HG03097 (cell line): ENCODE data around the gene PARG.
"Not testable (repeated sequence)": the region's sequence is repeated elsewhere in the genome, so short reads cannot be mapped to it uniquely, and the experiment has no call there.

Experiments
- ATAC-seq: cut with Tn5 transposase; IDR thresholded peaks from one replicate; pipeline ENCODE4 v1.9.1; 2021; ENCODE audit not compliant: unreplicated experiment, low FRiP score

PARG gene

DNA sequence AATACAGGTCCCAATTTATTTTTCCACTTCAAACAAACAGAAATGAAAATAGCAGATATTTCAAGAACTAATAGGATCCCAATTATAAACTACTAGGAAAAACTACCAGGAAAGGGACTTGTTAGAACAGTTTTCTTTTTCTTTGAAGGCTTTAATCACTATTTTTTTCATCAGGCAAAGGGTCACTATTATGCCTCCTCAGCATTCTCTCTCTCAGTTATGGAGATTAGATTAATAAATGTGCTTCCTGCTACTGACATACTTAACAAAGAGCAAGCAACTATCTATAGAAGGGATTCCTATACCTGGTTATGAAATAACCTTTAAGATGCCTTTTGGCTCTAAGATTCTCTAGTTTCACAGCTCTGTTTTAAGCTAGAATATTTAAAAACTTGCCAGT lies 108.7 kb downstream of the PARG start:
- no peak for ATAC-seq

DNA sequence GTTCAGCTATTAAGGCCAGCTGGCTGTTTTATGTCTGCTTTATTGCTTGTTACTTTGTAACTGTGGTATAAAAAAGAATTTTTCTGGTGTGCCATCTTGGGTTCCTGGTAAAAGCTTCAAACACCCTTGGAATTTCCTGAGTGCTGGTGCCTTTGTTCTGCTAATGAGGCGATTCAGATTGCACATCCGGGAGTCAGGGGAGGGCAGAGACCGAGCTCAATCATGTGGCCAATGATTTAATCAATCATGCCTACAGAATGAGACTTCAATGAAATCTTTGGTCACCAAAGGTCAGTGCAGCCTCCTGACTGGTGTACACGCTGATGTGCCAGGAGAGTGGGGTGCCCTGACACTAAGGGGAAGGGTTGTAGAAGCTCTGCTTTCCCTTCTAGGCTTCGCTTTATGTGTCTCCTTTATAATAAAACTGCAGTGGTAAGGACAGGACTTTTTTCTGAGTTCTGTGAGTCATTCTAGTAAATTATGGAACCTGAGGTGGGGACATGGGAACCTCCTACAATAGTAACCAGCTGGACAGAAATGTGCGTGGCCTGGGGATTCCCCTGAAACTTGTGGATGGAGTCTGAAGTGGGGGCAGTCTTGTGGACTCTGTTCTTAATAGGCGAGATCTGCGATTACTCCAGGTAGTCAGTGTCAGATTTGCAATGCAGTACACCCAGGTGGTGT lies 110.3 kb downstream of the PARG start:
- ATAC-seq = no peak

- no peak for ATAC-seq
These were observed 111.0 kb downstream of the PARG start for GRCh38 chr10:49830846-49831245.

DNA sequence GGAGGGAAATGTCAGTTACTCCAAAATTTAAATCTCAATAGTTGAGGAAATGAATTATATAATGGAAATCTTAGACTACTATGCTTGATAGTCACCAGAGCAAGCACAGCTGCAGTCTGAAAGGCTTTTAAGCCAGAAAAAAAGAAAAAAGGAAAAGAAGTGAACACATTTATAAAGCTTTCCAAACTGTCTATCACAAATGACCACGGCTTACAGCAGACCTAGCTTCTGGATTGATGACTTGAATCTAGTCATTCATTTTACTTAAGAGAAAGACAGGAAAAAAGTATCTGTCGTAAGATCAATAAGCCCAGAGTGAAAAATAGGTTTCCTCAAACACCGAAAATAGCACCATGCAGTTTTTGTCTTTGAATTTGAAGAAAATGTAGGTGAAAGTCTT lies 111.8 kb downstream of the PARG start:
- no peak for ATAC-seq

DNA sequence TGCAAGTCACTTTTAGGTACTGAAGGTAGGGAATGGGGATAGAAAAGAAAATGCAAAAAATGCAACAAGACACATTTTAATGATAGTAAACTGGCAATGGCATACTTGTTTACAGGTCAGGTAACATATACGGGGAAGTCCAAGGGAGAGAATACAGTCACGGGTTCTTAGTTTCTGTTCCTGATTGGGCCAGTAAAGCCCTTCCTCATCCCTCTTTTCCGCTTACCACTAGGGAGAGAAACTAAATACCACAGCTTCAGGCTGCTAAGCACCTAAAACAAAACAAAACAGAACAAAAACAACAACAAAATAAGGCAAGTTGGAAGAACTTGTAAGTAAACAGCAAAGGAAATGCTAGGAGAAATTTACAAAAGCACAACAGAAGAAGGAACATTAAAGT lies 114.5 kb downstream of the PARG start:
- no peak for ATAC-seq

DNA sequence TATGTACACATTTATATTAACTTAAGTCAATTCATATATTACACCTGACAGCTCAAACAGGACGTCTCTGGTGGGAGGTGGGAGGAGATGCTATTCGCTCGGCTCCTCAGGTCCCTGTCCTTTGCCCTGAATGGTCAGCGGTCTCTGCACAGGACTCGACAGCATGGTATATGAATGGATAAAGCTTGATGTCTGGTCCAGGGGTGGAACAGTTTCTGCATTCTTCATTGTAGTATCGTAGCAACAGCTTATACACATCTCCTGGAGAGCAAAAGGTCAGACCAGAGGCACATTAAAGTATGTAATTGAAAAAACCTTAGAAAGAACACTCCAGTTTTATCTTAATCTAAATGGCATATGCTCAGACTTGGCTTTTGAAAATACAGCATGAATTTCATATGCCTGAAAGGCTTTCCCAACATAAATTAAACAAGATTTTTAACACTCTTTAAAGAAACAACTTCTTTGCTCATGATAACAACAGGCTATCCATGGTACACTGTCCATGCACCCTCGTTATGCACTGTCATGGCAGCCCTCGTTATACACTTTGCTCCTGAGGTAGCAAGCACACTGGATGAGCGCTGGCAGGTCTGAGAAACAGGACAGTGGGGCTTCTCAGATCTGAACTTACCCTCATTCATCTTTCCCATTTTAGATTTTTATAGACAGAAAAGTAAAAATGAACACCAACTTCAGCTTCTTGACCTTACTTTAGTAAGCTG lies 122.4 kb downstream of the PARG start:
- ATAC-seq = no peak

GRCh38 chr10:49817845-49818244 lies 124.0 kb downstream of the PARG start:
- no peak for ATAC-seq

DNA sequence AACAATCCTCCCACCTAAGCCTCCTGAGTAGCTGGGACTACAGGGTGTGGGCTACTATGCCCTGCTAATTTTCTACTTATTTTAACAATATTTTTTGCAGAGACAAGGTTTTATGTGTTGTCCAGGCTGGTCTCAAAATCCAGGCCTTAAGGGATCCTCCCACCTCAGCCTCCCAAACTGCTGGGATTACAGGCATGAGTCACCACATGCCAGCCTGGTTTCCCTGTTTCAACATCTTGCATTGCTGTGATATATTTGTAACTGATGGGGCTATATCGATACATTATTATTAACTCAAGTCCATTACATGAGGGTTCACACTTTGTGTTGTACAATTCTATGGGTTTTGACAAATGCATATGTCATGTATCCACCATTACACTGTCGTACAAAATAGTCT lies 137.8 kb downstream of the PARG start:
- no peak for ATAC-seq

DNA sequence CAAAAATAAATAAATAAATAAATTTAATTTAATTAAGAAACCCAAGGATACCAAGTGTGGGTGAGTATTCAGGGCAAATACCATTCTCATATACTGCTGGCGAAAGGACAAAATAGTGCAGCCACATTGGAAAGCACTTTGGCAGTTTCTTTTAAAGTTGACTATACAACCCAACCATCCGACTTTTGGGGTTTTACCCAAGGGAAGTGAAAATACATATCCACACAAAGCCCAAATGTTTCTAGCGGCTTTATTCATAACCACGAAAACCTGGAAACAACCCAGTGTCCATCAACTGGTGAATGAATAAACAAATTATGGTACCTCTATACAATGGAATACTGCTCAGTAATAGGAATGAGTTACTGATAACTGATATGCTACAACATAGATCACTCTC lies 143.6 kb downstream of the PARG start:
- no peak for ATAC-seq

GRCh38 chr10:49791100-49791499 lies 150.7 kb downstream of the PARG start:
- no peak for ATAC-seq

DNA sequence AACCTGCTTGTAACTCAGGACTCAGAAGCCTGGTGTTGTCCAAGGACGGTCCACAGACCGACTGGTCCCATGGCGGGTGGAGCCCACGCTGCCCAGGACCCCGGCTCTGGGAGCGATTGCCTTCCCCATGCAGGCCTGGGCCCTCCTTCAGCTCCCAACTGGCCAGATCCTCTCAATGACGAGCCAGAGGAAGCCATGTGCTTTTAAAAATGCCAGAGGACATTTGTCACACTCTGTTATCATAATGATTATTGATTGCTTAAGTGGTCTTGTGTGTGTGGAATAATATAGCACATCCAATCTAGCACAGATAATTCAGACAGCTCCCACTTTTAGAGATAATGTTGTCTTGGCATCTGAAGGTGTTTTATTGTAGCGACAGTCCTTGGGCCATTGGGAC lies 157.1 kb downstream of the PARG start:
- ATAC-seq = no peak

GRCh38 chr10:49783645-49784044 lies 158.2 kb downstream of the PARG start:
- no peak for ATAC-seq

DNA sequence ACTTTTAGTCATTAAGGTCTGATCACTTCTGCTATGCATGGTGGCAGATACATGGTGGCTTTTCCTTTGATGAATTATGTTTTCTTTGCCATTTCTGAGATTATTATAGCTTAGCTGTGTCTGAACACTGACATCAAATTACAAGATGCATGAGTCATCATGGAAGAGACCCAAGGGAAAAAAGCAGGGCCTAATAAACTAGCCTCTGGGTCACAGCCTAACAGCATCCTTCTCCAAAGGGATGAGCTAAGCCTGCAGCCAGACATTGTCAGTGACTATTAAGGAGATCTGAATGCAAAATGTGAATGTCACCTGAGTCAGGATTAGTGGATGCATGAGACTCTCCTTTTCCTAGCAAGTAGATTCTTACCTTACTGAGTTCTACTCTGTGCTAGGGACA lies 160.6 kb downstream of the PARG start:
- ATAC-seq = no peak

DNA sequence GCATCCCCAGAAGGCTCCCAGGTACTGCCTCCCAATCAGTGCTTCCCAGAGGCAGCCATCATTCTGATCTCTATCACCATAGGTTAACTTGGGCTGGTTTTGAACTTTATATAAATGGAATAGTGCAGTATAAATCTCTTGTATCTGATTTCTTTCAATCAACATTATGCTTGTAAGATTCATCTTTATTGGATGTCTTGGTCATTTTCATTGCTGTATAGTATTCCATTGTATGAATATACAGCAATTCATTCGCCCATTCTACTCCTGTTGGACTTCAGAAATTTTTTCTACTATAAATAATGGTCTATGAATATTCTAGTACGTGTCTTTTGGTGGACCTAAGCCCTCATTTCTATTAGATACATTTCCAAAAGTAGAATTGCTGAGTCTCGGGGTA lies 163.6 kb downstream of the PARG start:
- no peak for ATAC-seq

- no peak for ATAC-seq
These were observed 165.0 kb downstream of the PARG start for GRCh38 chr10:49776851-49777250.

GRCh38 chr10:49775014-49775413 lies 166.8 kb downstream of the PARG start:
- ATAC-seq = no peak

DNA sequence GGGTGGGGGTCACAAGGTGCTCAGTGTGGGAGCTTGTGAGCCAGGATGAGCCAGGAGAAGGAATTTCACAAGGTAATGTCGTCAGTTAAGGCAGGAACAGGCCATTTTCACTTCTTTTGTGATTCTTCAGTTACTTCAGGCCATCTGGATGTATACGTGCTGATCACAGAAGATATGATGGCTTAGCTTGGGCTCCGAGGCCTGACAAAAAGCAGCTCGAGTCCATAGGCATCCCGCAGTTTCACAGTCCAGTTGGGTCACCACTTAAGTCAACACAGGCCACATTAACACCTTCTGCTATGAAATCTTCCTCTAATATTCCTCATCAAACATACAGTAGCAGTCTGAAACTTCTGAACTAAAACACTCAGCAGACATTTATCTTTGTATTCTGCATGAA lies 168.9 kb downstream of the PARG start:
- not testable (repeated sequence) for ATAC-seq

DNA sequence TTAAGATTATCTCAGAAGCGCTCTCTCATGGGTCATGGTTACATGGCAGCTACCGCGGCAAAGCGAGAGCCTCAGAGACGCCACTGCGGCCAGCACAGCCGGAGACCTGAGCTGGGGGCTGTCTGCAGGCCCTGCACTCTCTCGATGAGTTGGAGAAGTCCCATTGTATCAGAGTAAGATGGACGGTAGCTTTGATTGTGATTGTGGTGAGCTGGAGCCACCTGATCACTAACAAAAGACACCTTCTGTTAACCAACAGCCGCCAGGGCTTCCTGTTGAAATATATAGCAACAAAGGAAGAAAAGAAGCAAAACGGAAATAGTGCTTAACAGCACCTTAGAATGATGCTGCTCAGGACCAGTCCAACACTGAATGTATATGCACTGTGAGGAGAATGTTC lies 170.8 kb downstream of the PARG start:
- ATAC-seq = not testable (repeated sequence)

DNA sequence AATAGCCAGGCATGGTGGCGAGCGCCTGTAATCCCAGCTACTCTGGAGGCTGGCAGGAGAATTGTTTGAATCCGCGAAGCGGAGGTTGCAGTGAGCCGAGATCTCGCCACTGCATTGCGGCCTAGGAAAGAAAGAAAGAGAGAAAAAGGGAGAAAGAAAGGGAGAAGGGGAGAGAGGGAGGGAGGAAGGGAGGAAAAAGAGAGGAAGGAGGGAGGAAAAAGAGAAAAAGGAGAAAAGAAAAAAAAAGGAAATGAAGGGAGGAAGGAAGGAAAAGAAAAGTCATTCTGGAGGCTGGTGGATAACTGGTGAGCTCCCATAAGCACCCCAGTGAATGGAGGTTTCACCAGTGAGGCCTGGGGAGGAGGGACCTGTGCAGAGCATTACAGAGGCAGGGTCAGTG lies 172.1 kb downstream of the PARG start:
- ATAC-seq = no peak

DNA sequence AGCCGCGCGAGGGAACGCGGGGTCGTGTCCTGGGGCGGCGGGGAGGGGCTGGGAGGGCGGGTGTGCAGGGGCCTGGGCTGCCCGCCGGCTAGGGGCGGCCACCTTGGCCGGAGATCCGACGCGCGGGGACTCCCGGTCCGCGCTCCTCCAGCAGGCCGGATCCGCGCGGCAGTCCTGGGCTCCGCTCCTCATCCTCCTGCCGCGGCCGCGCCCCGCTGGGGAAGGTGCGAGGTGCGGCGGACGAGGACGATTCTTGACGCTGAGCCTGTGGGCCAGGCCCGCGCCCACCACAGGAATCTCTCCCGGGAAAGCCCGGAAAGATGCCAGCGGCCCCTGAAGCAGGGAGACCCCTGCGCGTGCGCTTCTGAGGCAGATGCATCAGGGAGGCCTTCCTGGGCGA lies 173.1 kb downstream of the PARG start:
- no peak for ATAC-seq

DNA sequence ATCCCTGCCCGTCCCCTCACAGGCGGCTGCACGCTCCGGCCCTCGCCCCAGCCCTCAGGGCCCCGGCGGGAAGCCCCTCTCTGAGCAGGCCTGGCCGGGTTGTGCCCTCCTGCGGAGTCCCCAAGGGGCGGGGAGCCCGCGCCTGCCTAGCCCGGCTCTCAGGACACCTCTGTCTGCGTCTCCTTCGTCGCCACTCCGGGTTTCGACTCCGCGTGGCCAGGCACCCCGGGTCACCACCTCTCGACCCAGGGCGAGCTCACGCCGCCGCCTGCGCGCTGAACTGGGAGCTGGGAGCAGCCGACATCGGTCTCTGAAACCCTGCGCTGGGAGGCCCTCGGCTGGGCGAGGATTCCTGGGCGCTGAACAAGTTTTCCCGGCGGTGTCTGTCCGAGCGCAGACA lies 173.5 kb downstream of the PARG start:
- no peak for ATAC-seq
